PC-9 (cell line): ENCODE results near the gene GRPEL2. TPM values are rescaled to one million over a fixed set of nuclear protein-coding genes. Genes with fewer than 3 reads are reported as not detected.

Source experiments
- BruUV-seq: library from RNA; stranded (reverse); fragments of 400-500 nt; replicated peaks from 2 replicates; lab custom pipeline; 2021; lab: Mats Ljungman, UMichigan
- CTCF ChIA-PET: fragments of 300-600 bp; sonication (Branson Sonifier 250); formaldehyde crosslinking; loops from one replicate; lab custom pipeline; 2022; ENCODE audit warnings: antibody characterized with exemption; lab: Charles Lee
- POLR2A ChIA-PET: fragments of 300-600 bp; sonication (Branson Sonifier 250); formaldehyde crosslinking; loops from one replicate; lab custom pipeline; 2022; ENCODE audit warnings: antibody characterized with exemption; ENCODE audit not compliant: unreplicated experiment; lab: Charles Lee
- DNase-seq, 2 experiments: peaks; one replicate each; pipeline versions ENCODE4 v3.0.0 to v3.0.0-alpha.2; 2015 to 2022; ENCODE audit warnings: mixed read lengths in 1 of 2
- H2AFZ ChIP-seq: fragments of 200-600 bp; sonication (generic); 2 replicates; pipeline ENCODE4 v1.8.1; 2017; ENCODE audit warnings: antibody characterized with exemption
- H3F3A ChIP-seq: fragments of 200-600 bp; sonication (generic); 2 replicates; pipeline ENCODE4 v1.8.1; 2017; ENCODE audit warnings: antibody characterized with exemption, mild to moderate bottlenecking, low read depth; ENCODE audit not compliant: insufficient read depth
- H3K27ac ChIP-seq: fragments of 200-600 bp; sonication (generic); 2 replicates; pipeline ENCODE4 v1.6.1; 2016; ENCODE audit warnings: mixed run types
- H3K27me3 ChIP-seq: fragments of 200-600 bp; sonication (generic); 2 replicates; pipeline ENCODE4 v1.6.1; 2016; ENCODE audit warnings: low read depth, mixed run types; ENCODE audit not compliant: insufficient read depth
- H3K36me3 ChIP-seq: fragments of 200-600 bp; sonication (generic); 2 replicates; pipeline ENCODE4 v1.6.1; 2016; ENCODE audit warnings: low read depth, mixed run types
- H3K4me1 ChIP-seq: fragments of 200-600 bp; sonication (generic); replicated peaks from 2 replicates; pipeline ENCODE4 v1.6.1; 2016; ENCODE audit warnings: mixed run types; ENCODE audit not compliant: insufficient read depth
- H3K4me2 ChIP-seq: fragments of 200-600 bp; sonication (generic); 2 replicates; pipeline ENCODE4 v1.6.1; 2017; ENCODE audit warnings: mixed run types
- H3K4me3 ChIP-seq: fragments of 200-600 bp; sonication (generic); 2 replicates; pipeline ENCODE4 v1.6.1; 2016; ENCODE audit warnings: mixed run types
- H3K79me2 ChIP-seq: fragments of 200-600 bp; sonication (generic); 2 replicates; pipeline ENCODE4 v1.6.1; 2017; ENCODE audit warnings: low read depth, mixed run types
- H3K9me2 ChIP-seq: fragments of 200-600 bp; sonication (generic); 2 replicates; pipeline ENCODE4 v1.8.1; 2017; ENCODE audit warnings: mild to moderate bottlenecking; ENCODE audit not compliant: insufficient read depth
- H3K9me3 ChIP-seq: fragments of 200-600 bp; sonication (generic); 2 replicates; pipeline ENCODE4 v1.8.1; 2016; ENCODE audit warnings: low read depth; ENCODE audit not compliant: insufficient read depth
- H4K20me1 ChIP-seq: fragments of 200-600 bp; sonication (generic); 2 replicates; pipeline ENCODE4 v1.8.1; 2017; ENCODE audit not compliant: insufficient read depth
- EZH2 ChIP-seq: fragments of 200-600 bp; sonication (generic); IDR thresholded peaks from 2 replicates; pipeline ENCODE4 v1.8.0; 2017; ENCODE audit warnings: antibody characterized with exemption, low read depth
- intact Hi-C: fragments of 100-400 bp; cut with micrococcal nuclease; formaldehyde crosslinking; loops from one replicate; pipeline ENCODE4 v1.10.0; 2022; ENCODE audit not compliant: unreplicated experiment
- total RNA-seq: library from RNA; stranded (reverse); gene quantifications from 2 replicates; pipeline ENCODE4 v1.2.3, GENCODE V29; 2021
- TF ChIP-seq, protein P1 (sequence below): fragments of 200-600 bp; sonication (generic); conservative IDR thresholded peaks from 2 replicates; pipeline ENCODE4 v1.6.1; 2017; ENCODE audit warnings: mixed run types, antibody characterized with exemption, mild to moderate bottlenecking, moderate library complexity

The GRPEL2 gene
- total RNA-seq, 1 experiment from 2014 or later, result 32.4 TPM

DNA sequence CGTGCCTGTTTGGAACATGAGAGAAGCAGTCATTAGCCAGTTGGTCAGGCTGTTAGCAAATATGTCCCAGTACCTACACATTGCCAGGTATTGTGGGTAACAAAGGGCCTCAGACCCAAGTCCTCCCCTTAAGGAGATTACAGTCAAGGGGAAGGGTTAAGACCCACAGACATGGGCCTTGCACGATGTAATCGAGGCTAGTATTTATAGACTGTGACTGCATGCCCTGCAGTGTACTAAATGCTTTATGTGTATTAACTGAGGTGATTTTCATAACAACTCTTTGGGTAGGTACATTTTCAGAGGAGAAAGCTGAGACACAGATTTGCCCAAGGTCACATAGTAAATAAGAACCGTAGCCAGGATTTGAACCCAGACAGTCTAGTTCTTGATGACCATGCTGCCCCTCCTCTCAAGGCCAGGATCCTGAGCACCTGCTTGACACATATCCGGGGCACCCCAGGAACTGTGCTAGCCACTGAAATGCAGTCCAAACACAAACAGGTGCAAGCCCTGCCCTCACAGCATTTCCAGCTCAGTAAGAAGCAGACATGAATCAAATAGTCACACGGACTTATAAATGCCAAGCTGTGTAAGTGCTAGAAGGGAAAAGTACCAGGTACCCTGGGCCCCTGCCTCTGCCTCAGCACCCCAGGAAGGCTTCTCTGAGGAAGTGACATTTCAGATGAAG is 32.0 kb upstream of the GRPEL2 start:
- TF ChIP-seq, protein P1, sequence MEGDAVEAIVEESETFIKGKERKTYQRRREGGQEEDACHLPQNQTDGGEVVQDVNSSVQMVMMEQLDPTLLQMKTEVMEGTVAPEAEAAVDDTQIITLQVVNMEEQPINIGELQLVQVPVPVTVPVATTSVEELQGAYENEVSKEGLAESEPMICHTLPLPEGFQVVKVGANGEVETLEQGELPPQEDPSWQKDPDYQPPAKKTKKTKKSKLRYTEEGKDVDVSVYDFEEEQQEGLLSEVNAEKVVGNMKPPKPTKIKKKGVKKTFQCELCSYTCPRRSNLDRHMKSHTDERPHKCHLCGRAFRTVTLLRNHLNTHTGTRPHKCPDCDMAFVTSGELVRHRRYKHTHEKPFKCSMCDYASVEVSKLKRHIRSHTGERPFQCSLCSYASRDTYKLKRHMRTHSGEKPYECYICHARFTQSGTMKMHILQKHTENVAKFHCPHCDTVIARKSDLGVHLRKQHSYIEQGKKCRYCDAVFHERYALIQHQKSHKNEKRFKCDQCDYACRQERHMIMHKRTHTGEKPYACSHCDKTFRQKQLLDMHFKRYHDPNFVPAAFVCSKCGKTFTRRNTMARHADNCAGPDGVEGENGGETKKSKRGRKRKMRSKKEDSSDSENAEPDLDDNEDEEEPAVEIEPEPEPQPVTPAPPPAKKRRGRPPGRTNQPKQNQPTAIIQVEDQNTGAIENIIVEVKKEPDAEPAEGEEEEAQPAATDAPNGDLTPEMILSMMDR, result no peak
- Histone ChIP-seq H3K36me3 (no peaks in the 10 kb centered on the region), H3K4me2 (no peak overlapping the region), H3K4me3 (no peak overlapping the region), H3F3A (0 out of 2 replicates have a peak, but pooled peaks cover 3% of the 10 kb centered on the region), H3K9me3 (no peaks in the 10 kb centered on the region), H3K9me2 (no peaks in the 10 kb centered on the region), H3K4me1 (no peaks in the 10 kb centered on the region), H3K79me2 (no peaks in the 10 kb centered on the region), H3K27ac (no peak overlapping the region), H4K20me1 (no peaks in the 10 kb centered on the region), H2AFZ (no peak overlapping the region), H3K27me3 (no peaks in the 10 kb centered on the region)
- POLR2A ChIA-PET, result no interaction called here
- intact Hi-C loops, result no loop called here
- CTCF ChIA-PET, result interaction anchor here (0.6 kb wide), 1 partner anchor 11 kb away, joined by 7 read pairs; no protein-coding TSS in a partner anchor
- no peak for DNase-seq
- BruUV-seq, result no TSS peak

DNA sequence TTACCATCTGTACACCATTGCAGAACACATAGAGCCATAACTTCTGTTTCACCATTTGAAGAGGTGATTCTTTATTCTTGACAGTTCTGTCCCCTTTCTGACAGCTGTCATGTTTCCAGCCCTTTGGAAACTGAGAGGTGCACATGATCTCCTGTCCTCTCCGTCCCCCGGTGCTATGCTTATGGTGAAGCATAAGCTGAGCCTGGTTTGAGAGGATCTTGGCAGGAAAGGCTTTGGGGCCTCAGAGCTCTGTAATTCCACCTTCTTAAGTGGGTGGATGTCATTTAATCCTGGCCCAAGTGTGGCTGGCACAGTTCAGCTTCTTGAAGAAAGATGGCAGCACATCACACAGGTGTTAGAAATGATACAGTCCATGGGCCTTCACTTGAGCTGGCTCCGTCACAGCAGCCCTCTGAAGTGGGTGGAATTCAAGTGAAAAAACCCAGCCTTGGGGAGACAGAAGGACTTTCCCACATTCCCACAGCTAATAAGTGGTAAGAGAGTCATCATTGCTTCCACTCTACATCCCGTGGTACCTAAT is 30.7 kb upstream of the GRPEL2 start:
- Histone ChIP-seq H3K4me1 (no peaks in the 10 kb centered on the region), H3K4me2 (no peak overlapping the region), H3K79me2 (no peaks in the 10 kb centered on the region), H3K4me3 (no peak overlapping the region), H3K36me3 (no peaks in the 10 kb centered on the region), H2AFZ (no peak overlapping the region), H3K9me2 (no peaks in the 10 kb centered on the region), H3F3A (0 out of 2 replicates have a peak, but pooled peaks cover 3% of the 10 kb centered on the region), H3K27ac (no peak overlapping the region), H3K27me3 (no peaks in the 10 kb centered on the region), H4K20me1 (no peaks in the 10 kb centered on the region), H3K9me3 (no peaks in the 10 kb centered on the region)
- BruUV-seq, result no TSS peak
- TF ChIP-seq EZH2, result no peak
- TF ChIP-seq, protein P1, result no peak
- CTCF ChIA-PET, result no interaction called here
- intact Hi-C loops, result no loop called here
- no peak for DNase-seq
- POLR2A ChIA-PET, result no interaction called here

DNA sequence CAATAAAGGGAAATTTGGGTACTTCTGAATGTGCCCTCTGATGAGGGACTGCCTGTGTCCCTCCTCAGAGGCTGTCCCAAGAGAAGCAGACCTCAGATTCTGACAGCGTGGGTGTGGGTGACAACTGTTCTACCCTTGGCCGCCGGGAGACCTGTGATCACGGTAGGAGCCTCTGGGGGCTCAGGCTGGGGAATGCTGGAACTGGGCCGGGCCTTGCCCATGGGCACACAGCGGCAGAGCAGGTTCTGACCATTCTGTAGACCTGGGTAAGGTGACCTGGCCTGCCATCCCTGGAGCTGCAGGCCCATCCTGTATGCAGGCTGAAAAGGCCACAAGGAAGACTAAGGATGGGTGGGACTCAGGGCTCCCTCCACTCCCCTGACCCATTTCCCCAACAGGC is 29.5 kb upstream of the GRPEL2 start:
- H3K4me1 ChIP-seq, result peaks cover 3% of the 10 kb centered on the region; the same call in 1 of the 2 replicates
- no peaks in the 10 kb centered on the region for H3K79me2 ChIP-seq
- no peak overlapping the region for H3K4me3 ChIP-seq
- no peaks in the 10 kb centered on the region for H3K9me2 ChIP-seq
- no peaks in the 10 kb centered on the region for H4K20me1 ChIP-seq
- no peak for TF ChIP-seq EZH2
- no peak for DNase-seq
- ChIA-PET CTCF (interaction anchor here (0.6 kb wide), 1 partner anchor 69 kb away, joined by 4 read pairs; no protein-coding TSS in a partner anchor), POLR2A (no interaction called here)
- no peak overlapping the region for H3K4me2 ChIP-seq
- no TSS peak for BruUV-seq
- no peak overlapping the region for H3K27ac ChIP-seq
- no peak overlapping the region for H2AFZ ChIP-seq
- H3K36me3 ChIP-seq, result no peaks in the 10 kb centered on the region
- H3K27me3 ChIP-seq, result no peaks in the 10 kb centered on the region
- 0 out of 2 replicates have a peak, but pooled peaks cover 3% of the 10 kb centered on the region for H3F3A ChIP-seq
- intact Hi-C loops, result no loop called here
- no peaks in the 10 kb centered on the region for H3K9me3 ChIP-seq
